K562 (cell line): ENCODE results near the gene CRIP3. TPM values are rescaled to one million over a fixed set of nuclear protein-coding genes. Genes with fewer than 3 reads are reported as not detected.
A peak's percentile ranks its signal among the peaks of the same experiment; 100 is the strongest.

Source experiments
- ATAC-seq: fragments of 200-7000 bp; cut with Tn5 transposase; 3 replicates; pipeline ENCODE4 v1.9.1; 2020; ENCODE audit warnings: moderate library complexity
- BruUV-seq: library from RNA; stranded (reverse); fragments of 400-500 nt; replicated peaks from 2 replicates; lab custom pipeline; 2021; lab: Mats Ljungman, UMichigan
- CTCF ChIA-PET: fragments of 300-600 bp; formaldehyde crosslinking; extraction: SDS; loops from one replicate; lab custom pipeline; 2021; ENCODE audit warnings: low intra/inter-chr PET ratio; lab: Yijun Ruan, JAX
- POLR2A ChIA-PET: fragments of 300-600, 350-650 bp; sonication (Branson Sonifier 250); formaldehyde crosslinking; extraction: SDS; loops from one replicate; lab custom pipeline; 2021; ENCODE audit warnings: antibody characterized with exemption, inconsistent platforms; lab: Yijun Ruan, JAX
- DNase-seq, 4 experiments: peaks; one replicate each; pipeline versions ENCODE4 v3.0.0 to v3.0.0-alpha.2; 2011 to 2018; ENCODE audit warnings: low spot score in 3 of 4, mixed read lengths in 3 of 4; ENCODE audit errors: extremely low read depth in 1 of 4
- FAIRE-seq: peaks from 2 replicates; lab custom pipeline; 2011; peaks lifted over from hg19 to GRCh38; lab: Jason Lieb, UNC
- H2AFZ ChIP-seq: 2 replicates; pipeline ENCODE4 v1.6.0; 2011; ENCODE audit warnings: low read depth, low read length, control low read depth, inconsistent platforms
- H3K27ac ChIP-seq: fragments of 200-600 bp; 3 replicates; pipeline ENCODE4 v1.8.0; 2011; ENCODE audit warnings: low read depth, mild to moderate bottlenecking, control low read depth, inconsistent platforms, low read length, moderate library complexity, mixed read lengths; ENCODE audit errors: extremely low read depth
- H3K27me3 ChIP-seq, 2 experiments: fragments of 300-600 bp in 1 of 2; 2 replicates in 1 of 2; 3 replicates in 1 of 2; pipeline versions ENCODE4 v1.6.0 to v1.8.0; 2011; ENCODE audit warnings: inconsistent platforms in 2 of 2, low read length in 2 of 2, mild to moderate bottlenecking in 1 of 2, mixed read lengths in 1 of 2, moderate library complexity in 1 of 2; ENCODE audit not compliant: control insufficient read depth in 2 of 2, insufficient read depth in 2 of 2
- H3K36me3 ChIP-seq: fragments of 300-600 bp; 3 replicates; pipeline ENCODE4 v1.8.0; 2011; ENCODE audit warnings: mild to moderate bottlenecking, low read length, inconsistent platforms; ENCODE audit not compliant: control insufficient read depth, insufficient read depth
- H3K4me1 ChIP-seq, 2 experiments: fragments of 200-600 bp in 1 of 2; replicated peaks in 1 of 2; 2 replicates in 1 of 2; 3 replicates in 1 of 2; pipeline versions ENCODE4 v1.5.1 to v1.8.0; 2011; ENCODE audit warnings: inconsistent platforms in 2 of 2, low read length in 2 of 2, mild to moderate bottlenecking in 1 of 2, mixed read lengths in 1 of 2, moderate library complexity in 1 of 2; ENCODE audit not compliant: control insufficient read depth in 2 of 2, insufficient read depth in 2 of 2
- H3K4me2 ChIP-seq: 2 replicates; pipeline ENCODE4 v1.6.1; 2011; ENCODE audit warnings: low read length, control low read depth, inconsistent platforms, mixed read lengths; ENCODE audit not compliant: insufficient read depth
- H3K4me3 ChIP-seq: fragments of 200-600 bp; sonication (generic), shearing (Covaris generic); 2 replicates; pipeline ENCODE4 v1.5.1; 2016; ENCODE audit warnings: control low read depth, inconsistent platforms
- H3K79me2 ChIP-seq: fragments of 200-600 bp; 3 replicates; pipeline ENCODE4 v1.8.0; 2011; ENCODE audit warnings: low read length, inconsistent platforms; ENCODE audit not compliant: control insufficient read depth, insufficient read depth
- H3K9ac ChIP-seq, 2 experiments: 2 replicates each; pipeline versions ENCODE4 v1.6.0 to v1.6.1; 2011; ENCODE audit warnings: low read depth in 2 of 2, low read length in 2 of 2, control low read depth in 1 of 2, inconsistent platforms in 1 of 2, mild to moderate bottlenecking in 1 of 2, mixed read lengths in 1 of 2; ENCODE audit not compliant: insufficient read depth in 1 of 2
- H3K9me1 ChIP-seq: one replicate; pipeline ENCODE4 v1.6.0; 2011; ENCODE audit warnings: inconsistent platforms, mild to moderate bottlenecking, low read length, moderate library complexity; ENCODE audit not compliant: control insufficient read depth, insufficient read depth
- H3K9me3 ChIP-seq: replicated peaks from 2 replicates; pipeline ENCODE4 v1.5.1; 2011; ENCODE audit warnings: low read depth, low read length, inconsistent platforms; ENCODE audit not compliant: control insufficient read depth, insufficient read depth
- H4K20me1 ChIP-seq: replicated peaks from 2 replicates; pipeline ENCODE4 v1.6.1; 2011; ENCODE audit warnings: low read length, inconsistent platforms, mixed read lengths; ENCODE audit not compliant: control insufficient read depth, insufficient read depth
- BCL6 ChIP-seq: fragments of 250-450 bp; sonication (Bioruptor Pico); IDR thresholded peaks from 2 replicates; pipeline ENCODE4 v1.4.0; 2020
- CC2D1A ChIP-seq: fragments of 450-650 bp; IDR thresholded peaks from 2 replicates; pipeline ENCODE4 v1.6.1; 2017; ENCODE audit warnings: mild to moderate bottlenecking
- CTCFL ChIP-seq: IDR thresholded peaks from 2 replicates; pipeline ENCODE4 v1.6.1; 2011; ENCODE audit warnings: borderline replicate concordance, low read depth, mild to moderate bottlenecking, moderate library complexity, low read length; ENCODE audit not compliant: insufficient read depth, poor library complexity, severe bottlenecking
- MTA2 ChIP-seq: fragments of 450-650 bp; IDR thresholded peaks from 2 replicates; pipeline ENCODE4 v1.6.1; 2016; ENCODE audit warnings: low read depth
- NCOA6 ChIP-seq: fragments of 450-650 bp; IDR thresholded peaks from 2 replicates; pipeline ENCODE4 v1.6.1; 2017; ENCODE audit warnings: mild to moderate bottlenecking
- RAD21 ChIP-seq, 2 experiments: fragments of 250-450 bp in 1 of 2; fragments of 450-650 bp in 1 of 2; sonication (Bioruptor Pico) in 1 of 2; formaldehyde crosslinking in 1 of 2; IDR thresholded peaks in 1 of 2; conservative IDR thresholded peaks in 1 of 2; 2 replicates each; pipeline versions ENCODE4 v1.4.0 to v1.8.0; 2020 to 2022; ENCODE audit warnings: mild to moderate bottlenecking in 2 of 2, moderate library complexity in 1 of 2
- SMC3 ChIP-seq: conservative IDR thresholded peaks from 2 replicates; pipeline ENCODE4 v1.6.1; 2011; ENCODE audit warnings: low read depth, low read length, improper control_type of control experiment; ENCODE audit not compliant: insufficient read depth
- ZBTB7A ChIP-seq: IDR thresholded peaks from 2 replicates; pipeline ENCODE4 v1.6.1; 2011; ENCODE audit warnings: low read depth, mild to moderate bottlenecking, low read length, moderate library complexity, borderline replicate concordance; ENCODE audit not compliant: control insufficient read depth
- ZNF197 ChIP-seq: fragments of 200-800 bp; sonication (Bioruptor generic); IDR thresholded peaks from 2 replicates; pipeline ENCODE4 v1.6.1; 2016; ENCODE audit warnings: low read depth, missing genetic modification characterization, missing compliant biosample characterization
- WGBS: fragments of 100-300 bp; shearing (Covaris generic); methylation state at CpG from one replicate; pipeline ENCODE4 v1.1.6; 2016; ENCODE audit warnings: low coverage, mixed read lengths; ENCODE audit not compliant: insufficient coverage; ENCODE audit errors: missing lambda C conversion rate; 5-methylcytosine and 5-hydroxymethylcytosine counted together
- in situ Hi-C: fragments of 300-500 bp; cut with MboI; formaldehyde crosslinking; loops from 4 replicates; pipeline ENCODE4 v1.15.0; 2018; ENCODE audit warnings: inconsistent platforms, mixed read lengths
- intact Hi-C: fragments of 100-400 bp; cut with micrococcal nuclease; formaldehyde crosslinking; loops from 2 replicates; pipeline ENCODE4 v1.14.2; 2022
- polyA plus RNA-seq, 8 experiments: library from polyadenylated mRNA; depleted of rRNA in 4 of 8; stranded (reverse) in 5 of 8; unstranded in 3 of 8; fragments of >200 nt; fragmentation: Nextera tagmentation in 2 of 8; fragmentation: Illumina TruSeq in 1 of 8; extraction: Ambion mirVana in 2 of 8; extraction: Trizol in 1 of 8; gene quantifications; 2 replicates each; pipeline versions ENCODE4 v1.2.1 to v1.2.3, GENCODE V29; 2011 to 2014; ENCODE audit warnings: inconsistent platforms in 1 of 8, missing spikeins in 1 of 8
- total RNA-seq, 7 experiments: library from RNA; depleted of rRNA in 6 of 7; stranded (reverse); fragments of >200 nt in 6 of 7; fragmentation: Illumina TruSeq in 2 of 7; extraction: Trizol in 2 of 7; gene quantifications; 2 replicates each; pipeline versions ENCODE4 v1.2.1 to v1.2.3, GENCODE V29; 2011 to 2021; ENCODE audit warnings: low replicate concordance in 1 of 7

Gene CRIP3
- total and polyA plus RNA-seq, 9 of the 15 experiments (the other 6 are each of a cell fraction or from before 2014, with no cell fraction given) = 0.36 to 2.1 (median 0.87) TPM

GRCh38 chr6:43286980-43287716, 21.5 kb downstream of the CRIP3 start (continued):
- peak; percentile 6 for TF ChIP-seq CTCFL
- TF ChIP-seq ZBTB7A = no peak
- TF ChIP-seq SMC3 = 0 out of 2 replicates have a peak, but pooled peaks have one; percentile 20
- TF ChIP-seq ZNF197 = no peak
- peak; percentile 14 to 53; a peak in 2 of 4 replicates for TF ChIP-seq RAD21 (CRISPR knock-in tag; conservative IDR thresholded peaks at IDR 0.05 in 1 of 2, IDR thresholded peaks at IDR 0.05 in 1 of 2)

DNA sequence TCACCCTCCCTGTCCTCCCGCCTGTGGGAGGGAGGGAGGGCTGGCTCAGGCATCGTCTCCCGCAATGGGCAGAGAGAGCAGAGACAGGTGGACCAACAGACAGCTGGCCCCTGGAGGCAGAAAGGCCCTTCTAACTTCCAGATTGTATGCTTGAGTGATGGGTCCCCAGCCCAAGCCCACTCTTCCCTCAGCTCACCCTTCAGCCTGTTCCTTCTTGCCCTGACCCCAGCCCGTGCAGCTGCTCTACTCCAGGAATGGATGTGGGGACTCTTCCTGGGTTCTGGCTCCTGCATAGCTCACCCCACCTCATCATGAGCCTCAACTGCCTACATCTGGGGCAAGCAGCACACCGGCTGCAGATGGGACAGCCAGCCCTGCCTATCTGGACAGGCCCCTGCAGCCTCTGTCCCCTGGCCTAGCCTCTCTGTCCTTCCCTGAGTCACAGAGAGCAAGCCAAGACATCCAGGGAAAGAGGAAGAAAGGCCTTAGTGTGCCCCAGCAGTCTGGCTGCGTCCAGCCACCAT, 22.1 kb downstream of the CRIP3 start:
- in situ Hi-C loops = no loop called here
- CTCF ChIA-PET = no interaction called here
- H3K9ac ChIP-seq = no peak overlapping the region; a peak in 1 of 4 replicates
- no peaks in the 10 kb centered on the region for H3K9me3 ChIP-seq
- H3K4me1 ChIP-seq = peaks cover 0 to 24% of the 10 kb centered on the region in 2 experiments; a peak in 2 of 5 replicates
- POLR2A ChIA-PET = interaction anchor here (1.0 kb wide), 1 partner anchor 12 kb away, joined by 3 read pairs; no protein-coding TSS in a partner anchor
- no peaks in the 10 kb centered on the region for H3K79me2 ChIP-seq
- H3K4me3 ChIP-seq = no peak overlapping the region
- H3K27ac ChIP-seq = no peak overlapping the region
- no peak; the same call in 2 of the 3 replicates for ATAC-seq
- 9% methylated on average over 6 of the region's 6 CpGs for WGBS
- H4K20me1 ChIP-seq = 0 out of 2 replicates have a peak, but pooled peaks cover 4% of the 10 kb centered on the region
- DNase-seq = no peak
- intact Hi-C loops = no loop called here
- no peak for FAIRE-seq
- no peaks in the 10 kb centered on the region for H3K9me1 ChIP-seq
- H3K27me3 ChIP-seq = peaks cover 37 to 65% of the 10 kb centered on the region in 2 experiments
- TF ChIP-seq NCOA6 (no peak), MTA2 (no peak), CC2D1A (no peak), BCL6 (CRISPR knock-in tag) (no peak)
- TF ChIP-seq, all 486 proteins: peak for 0
- Histone ChIP-seq H2AFZ (no peak overlapping the region), H3K36me3 (no peaks in the 10 kb centered on the region), H3K4me2 (no peak overlapping the region)
- no TSS peak for BruUV-seq
